ENCODE measurements around the gene NCOA1.

DNA sequence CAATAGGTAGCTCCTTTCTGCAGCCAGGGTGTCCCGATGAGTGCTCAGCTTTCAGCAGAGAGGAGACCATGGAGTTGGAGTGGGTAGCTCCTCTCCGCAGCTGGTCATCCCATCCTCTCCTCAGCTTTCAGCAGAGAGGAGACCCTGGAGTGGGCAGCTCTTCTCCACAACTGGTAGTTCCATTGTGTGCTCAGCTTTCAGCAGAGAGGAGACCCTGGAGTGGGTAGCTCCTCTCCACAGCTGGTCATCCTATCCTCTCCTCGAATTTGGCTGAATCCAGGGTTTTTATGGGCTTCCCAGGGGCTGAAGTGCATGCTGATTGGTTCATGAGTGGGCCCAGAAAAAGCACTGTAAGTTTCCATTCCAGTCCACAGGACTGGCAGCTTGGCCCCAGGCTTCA lies 75.2 kb downstream of the NCOA1 start:
- TF ChIP-seq, protein P1, sequence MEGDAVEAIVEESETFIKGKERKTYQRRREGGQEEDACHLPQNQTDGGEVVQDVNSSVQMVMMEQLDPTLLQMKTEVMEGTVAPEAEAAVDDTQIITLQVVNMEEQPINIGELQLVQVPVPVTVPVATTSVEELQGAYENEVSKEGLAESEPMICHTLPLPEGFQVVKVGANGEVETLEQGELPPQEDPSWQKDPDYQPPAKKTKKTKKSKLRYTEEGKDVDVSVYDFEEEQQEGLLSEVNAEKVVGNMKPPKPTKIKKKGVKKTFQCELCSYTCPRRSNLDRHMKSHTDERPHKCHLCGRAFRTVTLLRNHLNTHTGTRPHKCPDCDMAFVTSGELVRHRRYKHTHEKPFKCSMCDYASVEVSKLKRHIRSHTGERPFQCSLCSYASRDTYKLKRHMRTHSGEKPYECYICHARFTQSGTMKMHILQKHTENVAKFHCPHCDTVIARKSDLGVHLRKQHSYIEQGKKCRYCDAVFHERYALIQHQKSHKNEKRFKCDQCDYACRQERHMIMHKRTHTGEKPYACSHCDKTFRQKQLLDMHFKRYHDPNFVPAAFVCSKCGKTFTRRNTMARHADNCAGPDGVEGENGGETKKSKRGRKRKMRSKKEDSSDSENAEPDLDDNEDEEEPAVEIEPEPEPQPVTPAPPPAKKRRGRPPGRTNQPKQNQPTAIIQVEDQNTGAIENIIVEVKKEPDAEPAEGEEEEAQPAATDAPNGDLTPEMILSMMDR (IDR thresholded peaks at IDR 0.05; ENCODE audit: low read depth, low read length, poor library complexity, severe bottlenecking): no peak
- TF ChIP-seq EZH2phosphoT487 (IDR thresholded peaks at IDR 0.05; ENCODE audit: borderline replicate concordance, low read length): no peak
